Measurements from ENCODE around the gene SMURF1.

GRCh38 chr7:99004781-99005500, 139.0 kb downstream of the SMURF1 start:
- TF ChIP-seq CTCF (IDR thresholded peaks at IDR 0.05; ENCODE audit: poor library complexity, severe bottlenecking) (no peak), EZH2 (IDR thresholded peaks at IDR 0.05; ENCODE audit: borderline replicate concordance, insufficient read depth, low read length, poor library complexity, severe bottlenecking) (no peak), REST (IDR thresholded peaks at IDR 0.05; ENCODE audit: borderline replicate concordance) (no peak), POLR2AphosphoS5 (IDR thresholded peaks at IDR 0.05) (no peak)
